ENCODE measurements around the gene HDAC4.

HDAC4 gene

DNA sequence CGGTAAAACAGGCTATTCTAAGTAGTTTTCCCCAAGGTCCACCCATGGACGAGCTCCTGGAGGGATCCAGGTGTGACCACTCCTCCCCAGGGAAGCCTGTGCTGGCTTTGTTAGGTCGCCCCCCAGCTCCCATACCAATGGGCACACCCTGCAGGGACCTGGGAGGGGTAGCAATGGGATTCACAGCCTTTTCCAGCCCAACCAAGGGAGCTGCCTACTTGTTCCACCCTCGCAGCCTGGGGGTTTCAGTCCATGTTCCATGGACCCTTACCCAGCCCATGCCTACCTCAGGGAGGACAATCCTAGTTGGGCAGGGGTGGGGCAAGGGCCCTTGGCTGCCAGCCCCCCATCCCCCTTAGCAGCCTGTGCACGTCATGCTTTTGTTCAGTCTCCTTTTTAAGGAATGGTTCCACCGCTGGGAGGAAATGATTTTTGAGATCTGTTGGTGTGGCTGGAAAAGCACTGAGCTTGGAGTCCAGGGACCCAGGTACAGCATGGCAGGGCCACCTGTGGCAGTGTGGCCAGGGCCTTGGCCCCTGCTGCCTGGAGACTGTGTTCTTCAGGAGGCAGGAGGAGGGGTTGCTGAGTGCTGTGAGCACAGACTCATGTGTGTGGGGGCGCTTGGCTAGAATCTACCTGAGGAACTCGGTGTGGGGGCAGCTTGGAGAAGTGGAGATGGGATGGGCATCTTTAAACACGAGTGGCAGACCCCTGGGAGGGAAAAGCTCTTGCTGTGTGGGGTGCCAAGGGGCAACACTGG lies 386.2 kb downstream of the HDAC4 start:
- no peak for DNase-seq

DNA sequence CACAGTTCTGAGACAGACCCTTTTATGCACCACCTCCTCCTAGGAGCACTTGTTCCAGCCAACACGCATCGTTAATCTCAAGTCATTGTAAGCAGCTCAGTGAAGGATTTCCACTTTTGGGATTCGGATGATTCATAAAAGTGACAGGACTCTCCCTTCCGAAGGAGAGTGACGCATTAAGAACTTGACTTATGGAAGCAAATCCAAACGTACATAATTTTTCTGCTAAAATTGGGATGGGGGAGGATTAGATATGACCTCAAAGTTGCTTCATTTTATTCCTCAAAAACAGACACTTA lies 387.2 kb downstream of the HDAC4 start:
- DNase-seq = peak in 1 of 3 experiments; percentile 3

DNA sequence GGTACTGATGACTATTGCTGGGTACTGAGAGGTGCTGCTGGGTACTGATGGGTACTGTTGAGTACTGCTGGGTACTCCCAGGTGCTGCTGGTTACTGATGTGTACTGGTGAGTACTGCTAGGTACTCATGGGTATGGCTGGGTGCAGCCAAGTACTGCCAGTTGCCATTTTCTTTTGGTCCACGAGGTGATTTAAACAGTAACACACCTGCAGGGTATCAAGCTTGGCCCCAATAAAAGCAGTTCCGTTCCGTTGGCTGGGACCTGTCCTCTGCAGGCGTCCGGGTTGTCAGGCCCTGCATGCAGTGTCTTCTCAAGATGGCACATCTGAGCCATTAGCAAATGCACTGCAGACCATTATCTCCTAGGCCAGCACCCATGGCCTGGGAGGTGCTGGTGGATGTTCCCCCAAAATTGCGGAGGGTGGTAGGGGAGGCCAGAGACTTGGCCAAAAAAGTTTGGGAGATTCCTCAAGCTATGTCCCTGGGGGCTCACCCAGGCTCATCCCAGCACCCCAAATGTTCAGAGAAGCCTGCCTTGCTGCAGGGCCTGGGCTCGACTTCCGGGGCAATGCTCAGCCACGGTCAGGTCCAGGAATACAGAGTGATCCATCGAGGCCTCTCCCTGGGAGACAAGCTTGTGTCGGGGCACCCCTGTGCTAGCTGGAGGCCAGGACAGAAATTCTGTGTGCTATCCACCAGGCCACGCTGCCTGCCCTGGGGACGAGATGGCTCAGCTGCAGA lies 387.7 kb downstream of the HDAC4 start:
- DNase-seq = no peak

DNA sequence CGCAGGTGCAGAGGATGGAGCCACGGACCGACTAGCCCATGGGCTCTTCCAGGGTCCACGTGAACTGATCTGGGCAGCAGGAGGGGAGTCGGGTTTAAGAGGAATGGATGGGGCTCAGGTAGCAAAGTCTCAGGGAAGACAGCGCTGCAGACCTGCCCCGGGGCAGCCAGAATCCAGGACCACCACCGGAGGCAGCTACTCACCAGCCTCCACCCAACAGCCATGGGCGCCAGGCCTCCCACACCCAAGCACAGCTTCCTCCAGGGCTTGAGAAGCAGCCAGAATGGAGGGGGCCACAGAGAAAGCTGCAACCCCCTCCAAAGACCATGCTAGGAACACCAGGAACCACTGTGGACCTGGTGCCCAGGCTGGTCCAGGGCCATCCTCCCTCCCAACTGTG lies 388.6 kb downstream of the HDAC4 start:
- no peak for DNase-seq

DNA sequence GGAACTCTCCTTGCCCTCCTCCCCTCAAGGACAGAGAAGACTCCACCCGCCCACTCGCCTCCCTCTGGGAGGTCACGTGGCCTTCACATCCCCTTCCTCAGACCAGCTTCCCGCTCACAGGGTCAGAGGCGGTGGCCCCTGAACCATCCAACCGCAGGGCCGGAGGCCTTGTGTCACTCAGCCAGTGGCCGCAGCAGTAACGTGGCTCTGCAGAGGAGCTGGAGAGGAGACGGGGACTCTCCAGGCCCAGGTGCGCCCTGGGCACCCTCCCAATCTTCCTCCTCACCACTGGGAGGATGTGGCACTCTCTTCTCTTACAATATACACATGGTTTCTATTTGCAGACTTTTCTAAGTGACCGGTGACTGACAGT lies 391.2 kb downstream of the HDAC4 start:
- peak in 1 of 3 experiments; percentile 4 for DNase-seq

DNA sequence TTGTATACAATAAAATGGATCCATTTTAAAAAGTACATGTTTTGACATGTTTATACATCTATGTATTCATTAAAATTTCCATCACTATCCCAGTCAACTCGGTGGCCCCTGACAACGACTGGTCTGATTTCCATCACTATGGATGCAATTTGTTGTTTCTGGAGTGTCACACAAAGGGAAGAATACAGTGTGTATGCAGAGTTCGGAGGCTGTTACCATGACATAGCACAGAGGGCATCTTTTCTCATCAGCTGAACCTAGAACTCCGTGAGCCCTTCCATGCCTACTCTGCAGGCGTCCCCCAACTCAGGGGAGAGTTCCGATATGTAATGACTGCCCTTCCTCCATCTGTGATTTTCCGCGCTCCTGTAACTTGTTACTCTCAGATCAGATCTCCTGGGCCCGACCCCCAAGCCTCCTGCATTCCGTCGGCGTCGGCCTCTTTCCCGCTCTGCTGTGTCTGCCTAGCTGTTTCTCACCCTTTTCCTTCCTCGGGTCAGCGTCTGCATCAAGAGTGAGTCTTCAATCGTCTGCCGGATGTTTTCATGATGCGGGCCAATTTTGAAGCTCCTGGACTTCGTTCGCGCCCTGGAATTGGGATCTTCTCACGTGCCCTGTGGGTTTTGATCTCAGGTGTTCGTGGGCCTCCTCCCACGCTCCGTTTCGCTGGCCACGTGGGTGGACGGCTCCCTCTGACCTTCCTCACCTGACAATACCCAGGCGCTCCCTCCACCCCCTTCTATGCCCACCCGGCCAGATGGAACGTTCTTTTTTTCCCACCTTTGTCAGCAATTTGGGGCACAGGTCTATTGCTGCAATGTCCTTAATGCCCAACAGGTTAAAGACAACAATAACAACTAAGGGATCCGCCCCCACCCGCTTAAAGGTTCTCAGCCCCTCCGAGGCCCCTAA lies 391.9 kb downstream of the HDAC4 start:
- DNase-seq = no peak

DNA sequence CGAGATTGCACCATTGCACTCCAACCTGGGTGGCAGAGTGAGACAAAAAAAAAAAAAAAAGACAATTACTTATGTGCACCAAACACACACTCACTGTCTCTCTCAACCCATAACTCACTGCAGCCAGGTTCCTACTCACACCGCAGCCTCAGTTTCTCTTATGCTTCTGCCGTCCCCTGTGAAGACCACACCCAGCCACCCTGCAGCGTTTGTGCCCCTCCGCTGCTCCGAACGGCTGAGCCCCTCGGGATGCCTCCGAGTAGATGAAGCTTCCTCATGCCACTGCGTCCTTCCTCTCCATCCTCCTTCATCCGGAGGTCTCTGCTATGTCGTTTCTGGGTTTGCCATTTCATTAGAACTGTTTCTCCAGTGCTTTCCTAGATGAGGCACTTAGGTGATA lies 392.8 kb downstream of the HDAC4 start:
- DNase-seq = no peak

DNA sequence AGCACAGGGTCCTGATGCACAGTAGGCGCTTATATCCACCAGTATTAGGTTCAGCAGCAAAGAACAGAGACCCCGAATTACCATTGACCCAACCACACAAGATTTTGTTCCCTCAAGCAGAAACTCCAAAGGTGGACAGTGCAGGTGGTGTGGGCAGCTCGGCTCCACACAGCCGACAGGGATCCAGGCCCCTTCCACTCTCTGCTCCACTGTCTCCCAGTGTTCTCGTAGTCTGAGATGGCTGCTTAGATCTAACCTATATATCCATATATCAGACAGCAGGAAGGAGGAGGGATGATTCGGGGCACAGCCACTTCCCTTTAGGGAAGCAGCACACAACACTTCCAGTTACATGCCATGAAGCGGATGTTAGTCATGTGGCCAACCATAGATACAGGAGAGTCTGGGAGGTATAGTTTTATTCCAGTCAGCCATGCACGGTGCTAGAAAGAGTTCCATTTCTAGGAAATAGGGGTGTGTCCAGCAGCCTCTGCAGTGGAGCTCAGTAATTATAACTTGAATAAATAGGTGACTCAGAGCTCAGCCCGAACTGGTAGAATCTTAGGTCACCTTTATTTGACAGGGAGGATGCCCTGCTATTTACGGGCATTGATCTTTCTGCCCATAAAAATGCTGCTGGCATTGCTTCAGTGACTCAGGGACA lies 394.1 kb downstream of the HDAC4 start:
- peak in 1 of 3 experiments; percentile 3 for DNase-seq

DNA sequence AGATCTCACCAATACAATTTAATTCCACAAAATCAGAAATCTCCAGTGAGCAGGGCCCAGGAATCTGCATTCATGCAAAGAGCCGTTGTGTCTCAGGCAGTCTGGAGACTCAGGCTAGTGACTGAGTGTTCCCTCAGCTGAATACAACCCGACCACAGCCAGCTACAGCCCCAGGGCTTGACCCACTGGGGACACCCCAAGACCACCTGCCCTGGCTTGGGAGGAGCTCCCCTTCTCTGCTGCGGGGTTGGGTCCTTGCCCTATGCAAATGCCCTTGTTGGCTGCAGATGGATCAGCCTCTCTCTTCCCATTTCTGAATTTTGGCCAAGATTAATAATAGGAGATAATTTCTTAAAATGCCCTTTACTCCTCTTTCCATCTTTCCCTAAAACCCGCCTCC lies 395.2 kb downstream of the HDAC4 start:
- DNase-seq = no peak

DNA sequence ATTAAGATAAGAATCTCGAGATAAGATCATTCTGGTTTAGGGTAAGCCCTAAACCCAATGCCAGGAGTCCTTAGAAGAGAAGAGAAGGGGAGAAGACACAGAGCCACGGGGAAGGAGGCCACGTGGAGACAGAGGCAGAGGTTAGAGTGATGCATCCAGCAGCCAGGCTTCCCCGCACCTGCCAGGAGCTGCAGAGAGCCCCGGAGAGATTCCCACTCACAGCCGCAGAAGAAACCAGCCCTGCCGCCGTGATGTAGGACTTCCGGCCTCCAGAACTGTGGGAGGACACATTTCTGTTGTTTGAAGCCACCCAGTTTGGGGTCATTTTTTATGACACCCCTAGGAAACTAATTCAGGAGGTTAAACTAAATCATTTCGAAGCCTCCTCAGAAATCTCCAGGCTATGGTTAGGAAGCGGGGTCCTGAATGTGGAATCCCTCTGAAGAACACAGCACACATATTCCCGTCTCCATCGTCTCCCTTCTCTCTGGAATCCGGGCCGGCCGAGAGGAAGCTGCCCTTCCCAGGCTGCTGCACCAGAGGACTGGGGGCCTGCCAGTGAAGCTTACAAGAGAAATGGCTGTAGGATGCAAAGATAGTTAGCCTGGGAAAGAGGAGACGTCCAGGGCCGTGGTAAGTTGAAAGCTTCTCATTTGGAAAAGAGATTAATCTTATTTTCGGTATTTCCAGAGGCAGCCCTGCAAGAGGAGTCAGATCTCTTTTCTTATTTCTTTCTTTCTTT lies 396.4 kb downstream of the HDAC4 start:
- DNase-seq = no peak

DNA sequence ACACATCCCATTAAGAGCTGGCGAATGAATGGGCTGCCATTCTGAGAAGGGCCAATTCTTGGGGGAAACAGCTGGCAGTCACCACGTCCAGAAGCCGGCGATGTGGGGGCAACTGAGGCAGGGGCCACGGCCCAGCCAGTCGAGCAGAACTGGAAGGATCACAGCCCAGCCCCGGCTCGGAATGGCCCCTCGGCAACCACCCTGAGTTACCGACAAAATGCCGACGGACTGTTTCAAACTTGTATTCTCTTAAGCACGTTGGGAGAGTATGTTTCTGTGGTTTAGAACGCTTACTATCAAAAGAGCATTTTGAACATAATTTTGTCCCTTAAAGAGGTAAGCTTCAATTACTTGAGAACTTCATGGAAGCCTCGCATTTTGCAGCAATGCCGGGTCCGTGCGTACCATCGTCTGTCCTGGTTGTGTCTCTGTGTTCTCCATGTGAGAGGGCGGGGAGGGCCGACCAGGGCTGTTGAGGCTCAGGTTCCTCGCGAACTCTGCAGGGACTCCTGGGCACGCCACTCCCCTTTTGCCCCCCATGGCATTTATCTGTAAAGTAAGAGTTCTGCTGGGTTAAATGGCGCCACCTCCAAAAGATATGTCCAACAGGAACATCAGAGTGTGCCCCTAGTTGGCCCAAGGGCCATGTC lies 397.1 kb downstream of the HDAC4 start:
- DNase-seq = no peak

DNA sequence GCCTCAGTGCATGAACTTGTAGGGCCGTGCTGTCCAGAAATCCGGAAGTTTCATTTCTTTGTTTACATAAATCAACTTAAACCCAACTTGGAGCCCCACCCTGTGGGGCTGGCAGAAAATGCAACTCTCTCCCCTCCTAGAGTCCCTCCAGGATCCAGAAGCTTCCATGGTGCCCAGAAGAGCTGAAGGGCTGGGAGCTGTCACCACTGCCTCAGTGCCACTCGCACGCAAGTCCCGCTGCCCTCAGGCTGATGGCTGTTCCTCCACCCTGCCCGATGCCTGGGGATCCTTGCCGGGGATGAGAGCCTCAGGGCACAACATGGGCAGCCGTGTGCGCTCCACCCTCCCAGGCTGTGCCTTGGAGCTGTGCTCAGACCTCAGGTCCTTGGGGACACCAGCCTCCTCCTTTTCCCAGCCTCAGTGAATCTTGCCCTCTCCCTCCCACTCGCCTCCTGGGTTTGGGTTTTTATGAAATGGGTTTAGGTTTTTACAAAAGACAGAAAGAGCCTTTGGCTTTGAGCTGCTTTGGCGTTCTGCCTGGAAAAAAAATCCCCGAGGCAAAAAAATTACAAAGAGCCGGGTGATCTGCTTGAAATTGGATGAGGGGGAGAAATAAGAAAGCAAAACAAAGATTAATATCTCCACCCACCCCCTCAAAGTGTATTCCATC lies 397.7 kb downstream of the HDAC4 start:
- peak in 1 of 3 experiments; percentile 6 for DNase-seq

DNA sequence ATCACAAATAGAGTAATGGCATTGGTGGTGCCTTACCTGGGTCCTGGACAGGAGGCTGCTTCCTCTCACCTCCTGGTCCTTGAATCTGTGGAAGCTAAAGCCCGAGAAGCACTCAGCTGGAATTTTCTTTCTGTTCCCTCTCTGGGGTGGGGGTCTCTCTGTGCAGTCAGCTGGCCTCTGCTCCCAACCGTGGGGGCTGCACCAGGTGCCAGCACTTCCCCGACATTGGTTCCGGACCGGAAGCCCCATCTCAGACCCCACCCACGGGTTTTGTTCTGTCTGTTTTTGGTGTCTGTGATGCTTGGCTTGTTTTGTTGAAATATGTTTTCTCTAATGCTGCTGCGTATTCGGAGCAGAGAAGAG lies 398.2 kb downstream of the HDAC4 start:
- DNase-seq = no peak

DNA sequence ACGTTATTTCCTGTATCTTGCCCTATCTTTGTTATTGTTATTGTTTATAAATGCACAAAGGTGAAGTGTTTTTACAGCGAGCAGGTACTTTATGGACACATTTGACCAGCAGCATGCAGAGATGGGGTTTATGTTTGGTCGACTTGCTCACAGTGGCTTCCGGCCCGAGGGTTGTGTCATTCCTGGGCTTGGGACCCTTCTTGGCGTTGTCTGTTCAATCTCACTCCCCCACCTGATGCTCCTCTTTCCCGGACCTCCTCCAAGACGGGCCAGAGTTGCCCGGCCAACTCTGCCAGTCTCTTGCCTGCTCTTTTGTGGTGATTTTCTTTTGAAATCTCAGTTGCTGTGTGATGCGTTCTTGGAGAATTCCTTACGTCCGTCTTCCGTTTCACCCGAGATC lies 399.0 kb downstream of the HDAC4 start:
- no peak for DNase-seq

DNA sequence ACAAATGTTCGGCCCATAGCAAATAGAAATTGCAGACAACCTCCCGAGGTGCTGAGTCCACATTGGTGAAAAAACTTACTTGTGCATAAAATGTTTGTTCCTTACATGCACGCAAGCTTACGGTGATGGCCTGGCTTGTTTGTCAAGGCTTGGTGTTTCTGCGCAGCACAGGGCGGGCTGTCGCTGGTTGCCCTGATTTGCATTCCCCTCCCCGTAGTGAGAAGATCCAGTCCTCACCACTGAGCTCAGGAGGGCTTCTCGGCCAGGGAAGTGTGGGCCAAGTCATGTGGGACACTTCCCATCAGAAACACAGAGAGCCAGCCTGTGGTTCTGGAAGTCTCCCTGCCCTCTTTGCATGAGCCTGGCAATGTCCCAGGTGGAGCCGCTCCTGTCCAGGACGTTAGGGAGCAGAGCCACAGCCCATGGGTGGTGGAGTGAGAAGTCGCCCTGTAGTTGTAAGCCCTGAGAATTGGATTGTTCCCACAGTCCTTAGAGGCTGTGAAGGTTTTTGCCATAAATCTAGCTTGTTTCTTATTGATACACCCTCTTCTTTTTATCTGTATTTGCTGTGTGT lies 400.2 kb downstream of the HDAC4 start:
- DNase-seq = no peak

DNA sequence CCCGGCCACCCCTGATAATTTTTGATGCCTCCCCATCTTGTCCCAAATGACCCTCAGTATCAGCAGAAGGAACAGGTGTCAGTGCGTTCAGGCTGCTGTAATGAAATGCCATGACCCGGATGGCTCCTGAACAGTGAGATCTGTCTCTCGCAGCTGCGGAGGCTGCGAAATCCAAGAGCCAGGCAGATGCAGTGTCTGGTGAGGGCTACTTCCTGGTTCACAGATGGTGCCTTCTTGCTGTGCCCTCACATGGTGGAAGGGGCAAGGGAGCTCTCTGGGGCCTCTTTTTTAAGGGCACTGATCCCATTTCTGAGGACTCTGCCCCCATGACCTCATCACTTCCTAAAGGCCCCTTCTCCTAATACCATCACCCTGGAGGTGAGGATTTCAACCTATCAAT lies 400.7 kb downstream of the HDAC4 start:
- no peak for DNase-seq

DNA sequence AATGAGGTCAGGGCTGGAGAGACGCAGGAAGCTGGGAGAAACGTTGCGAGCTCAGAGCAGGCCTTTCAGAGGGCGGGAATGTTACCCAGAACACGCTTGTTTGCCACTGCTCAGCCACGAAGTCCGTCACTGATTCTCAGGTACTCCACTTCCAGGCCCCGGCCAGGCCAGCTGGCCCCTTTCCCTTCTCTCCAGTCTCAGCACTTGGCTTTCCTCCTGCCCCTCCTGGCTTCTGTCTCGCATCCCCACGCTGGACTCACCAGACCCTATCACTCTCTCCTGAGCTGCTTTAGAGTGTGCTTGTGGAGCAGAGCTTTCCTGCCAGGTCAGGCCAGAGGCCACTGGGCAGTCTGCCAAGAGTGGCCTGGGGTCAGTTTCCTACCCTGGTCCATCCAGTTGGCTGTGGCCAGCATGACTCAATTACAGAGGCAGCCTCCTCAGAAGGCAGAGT lies 401.5 kb downstream of the HDAC4 start:
- DNase-seq = no peak

DNA sequence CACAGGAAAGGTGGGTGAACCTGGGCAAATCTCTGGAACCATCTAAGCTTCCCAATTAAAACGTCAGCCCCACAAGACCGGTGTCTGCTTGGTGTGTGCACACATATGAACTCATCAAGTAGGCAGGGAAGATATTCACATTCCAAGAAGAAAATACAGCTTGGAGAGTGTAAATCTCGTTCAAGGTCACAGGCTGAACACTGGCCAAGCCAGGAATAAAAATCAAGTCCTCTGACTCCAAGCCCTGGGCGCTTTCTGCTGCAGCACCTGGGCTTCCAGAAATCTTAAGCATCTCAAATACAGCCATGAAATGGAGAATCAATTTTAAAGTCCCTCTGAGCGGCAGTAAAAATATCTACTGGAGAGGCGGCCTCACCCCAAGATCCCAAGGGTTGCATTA lies 402.0 kb downstream of the HDAC4 start:
- no peak for DNase-seq

All from NCI-H1417 (cell line).